Common myeloid progenitor, CD34-positive (primary cell): ENCODE measurements around the gene LIFR.
A peak's percentile ranks its signal among the peaks of the same experiment; 100 is the strongest.

Experiments used
- CTCF ChIA-PET: fragments of 350-600 bp; sonication (Branson Sonifier 250); formaldehyde crosslinking; loops from one replicate; lab custom pipeline; 2021; ENCODE audit warnings: antibody characterized with exemption; lab: Charles Lee
- POLR2A ChIA-PET: fragments of 350-600 bp; sonication (Branson Sonifier 250); formaldehyde crosslinking; loops from one replicate; lab custom pipeline; 2021; ENCODE audit warnings: antibody characterized with exemption; lab: Charles Lee
- DNase-seq, 3 donors: peaks; one replicate each; pipeline versions ENCODE4 v3.0.0 to v3.0.0-alpha.2; 2013
- H3K27ac ChIP-seq, 2 experiments: 1 replicate in 1 of 2; 2 replicates in 1 of 2; pipeline ENCODE4 v1.7.0; 2013; ENCODE audit warnings: inconsistent platforms in 2 of 2, low read length in 2 of 2, mild to moderate bottlenecking in 2 of 2, low read depth in 1 of 2, moderate library complexity in 1 of 2; ENCODE audit not compliant: severe bottlenecking in 2 of 2, insufficient read depth in 1 of 2, poor library complexity in 1 of 2
- H3K27me3 ChIP-seq, 5 experiments: replicated peaks in 2 of 5; 1 replicate in 3 of 5; 2 replicates in 2 of 5; pipeline versions ENCODE4 v1.6.1 to v1.7.0; 2013; ENCODE audit warnings: low read length in 4 of 5, mild to moderate bottlenecking in 2 of 5, moderate library complexity in 2 of 5, inconsistent platforms in 1 of 5; ENCODE audit not compliant: insufficient read depth in 5 of 5, control insufficient read depth in 4 of 5
- H3K36me3 ChIP-seq, 4 experiments: 1 replicate in 2 of 4; 2 replicates in 2 of 4; pipeline versions ENCODE4 v1.6.1 to v1.7.0; 2013; ENCODE audit warnings: low read length in 3 of 4, control low read depth in 1 of 4, mild to moderate bottlenecking in 1 of 4; ENCODE audit not compliant: control insufficient read depth in 4 of 4, insufficient read depth in 4 of 4
- H3K4me1 ChIP-seq, 4 experiments: 1 replicate in 3 of 4; 2 replicates in 1 of 4; pipeline versions ENCODE4 v1.6.1 to v1.7.1; 2013; ENCODE audit warnings: low read length in 3 of 4, mild to moderate bottlenecking in 3 of 4, control low read depth in 1 of 4, inconsistent platforms in 1 of 4, moderate library complexity in 1 of 4; ENCODE audit not compliant: control insufficient read depth in 4 of 4, insufficient read depth in 4 of 4; ENCODE audit errors: control extremely low read depth in 1 of 4
- H3K4me3 ChIP-seq, 7 experiments: 1 replicate in 4 of 7; 2 replicates in 3 of 7; pipeline versions ENCODE4 v1.5.1 to v1.7.0; 2013; ENCODE audit warnings: mild to moderate bottlenecking in 7 of 7, low read length in 6 of 7, moderate library complexity in 6 of 7, inconsistent platforms in 2 of 7, low read depth in 2 of 7, control low read depth in 1 of 7; ENCODE audit not compliant: insufficient read depth in 4 of 7, control insufficient read depth in 1 of 7; ENCODE audit errors: extremely low read depth in 1 of 7
- H3K9me3 ChIP-seq, 5 experiments: 1 replicate in 4 of 5; 2 replicates in 1 of 5; pipeline versions ENCODE4 v1.6.1 to v1.7.1; 2013; ENCODE audit warnings: low read length in 4 of 5, mild to moderate bottlenecking in 2 of 5, inconsistent platforms in 1 of 5, low read depth in 1 of 5, moderate library complexity in 1 of 5; ENCODE audit not compliant: control insufficient read depth in 4 of 5, insufficient read depth in 2 of 5; ENCODE audit errors: control extremely low read depth in 1 of 5
- WGBS: methylation state at CpG from one replicate; pipeline ENCODE4 v1.1.5; 2013; ENCODE audit not compliant: insufficient coverage; 5-methylcytosine and 5-hydroxymethylcytosine counted together

Gene LIFR

GRCh38 chr5:38534156-38534453, 22.3 kb downstream of the LIFR start:
- Histone ChIP-seq H3K9me3 (peaks cover 0 to 6% (median 0%) of the 10 kb centered on the region in 5 experiments), H3K4me1 (no peaks in the 10 kb centered on the region), H3K36me3 (no peaks in the 10 kb centered on the region), H3K4me3 (no peak overlapping the region), H3K27me3 (peaks cover 0 to 57% (median 22%) of the 10 kb centered on the region in 5 experiments), H3K27ac (no peak overlapping the region)
- ChIA-PET POLR2A (no interaction called here), CTCF (interaction anchor here (0.9 to 1.3 kb wide), 2 partner anchors 93 to 98 kb away, joined by 3 read pairs; no protein-coding TSS in a partner anchor)
- no CpG with 5 or more reads among the region's 1 CpG for WGBS
- DNase-seq = no peak

GRCh38 chr5:38533286-38534155, 22.9 kb downstream of the LIFR start:
- H3K27me3 ChIP-seq = peaks cover 0 to 60% (median 21%) of the 10 kb centered on the region in 5 experiments
- WGBS = 96% methylated on average over 3 of the region's 8 CpGs
- H3K4me1 ChIP-seq = no peaks in the 10 kb centered on the region
- H3K36me3 ChIP-seq = no peaks in the 10 kb centered on the region
- CTCF ChIA-PET = no interaction called here
- DNase-seq = no peak
- H3K27ac ChIP-seq = no peak overlapping the region
- no peak overlapping the region for H3K4me3 ChIP-seq
- peaks cover 0 to 6% (median 0%) of the 10 kb centered on the region in 5 experiments for H3K9me3 ChIP-seq
- POLR2A ChIA-PET = no interaction called here

DNA sequence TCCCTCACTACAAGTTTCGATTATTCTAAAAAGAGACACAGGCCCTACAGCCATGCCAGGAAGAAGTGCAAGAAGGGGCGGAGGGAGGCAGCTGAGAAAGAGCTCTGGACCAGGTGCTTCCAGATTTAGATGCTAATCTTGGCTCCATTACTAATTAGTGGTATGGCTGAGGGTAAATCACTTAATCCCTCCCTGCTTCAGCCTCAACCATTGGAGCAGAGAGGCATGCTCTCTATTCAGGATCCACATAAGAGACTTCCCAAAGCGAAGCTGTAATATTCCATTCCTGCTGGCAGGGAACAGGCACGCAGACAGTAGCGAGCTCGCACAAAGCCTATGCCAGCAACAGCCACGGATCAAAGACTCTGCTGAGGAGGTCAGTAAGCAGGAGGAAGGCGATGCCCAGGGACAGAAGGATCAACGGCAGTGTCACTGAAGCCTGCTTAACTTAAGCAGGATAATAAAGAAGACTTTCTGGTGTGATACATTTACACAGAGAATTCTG, 24.2 kb downstream of the LIFR start:
- DNase-seq = no peak
- no peaks in the 10 kb centered on the region for H3K36me3 ChIP-seq
- no peak overlapping the region for H3K27ac ChIP-seq
- ChIA-PET POLR2A (no interaction called here), CTCF (no interaction called here)
- 87% methylated on average over 7 of the region's 9 CpGs for WGBS
- H3K9me3 ChIP-seq = peaks cover 0 to 6% (median 0%) of the 10 kb centered on the region in 5 experiments
- no peaks in the 10 kb centered on the region for H3K4me1 ChIP-seq
- H3K27me3 ChIP-seq = peaks cover 0 to 66% (median 30%) of the 10 kb centered on the region in 5 experiments
- H3K4me3 ChIP-seq = no peak overlapping the region

- H3K4me1 ChIP-seq = no peaks in the 10 kb centered on the region
- H3K4me3 ChIP-seq = no peak overlapping the region
- no CpG with 5 or more reads among the region's 3 CpGs for WGBS
- DNase-seq = no peak
- H3K27ac ChIP-seq = no peak overlapping the region
- ChIA-PET CTCF (no interaction called here), POLR2A (no interaction called here)
- peaks cover 0 to 64% (median 30%) of the 10 kb centered on the region in 5 experiments for H3K27me3 ChIP-seq
- H3K36me3 ChIP-seq = no peaks in the 10 kb centered on the region
- peaks cover 0 to 6% (median 0%) of the 10 kb centered on the region in 5 experiments for H3K9me3 ChIP-seq
Observed at GRCh38 chr5:38531518-38531917, 24.9 kb downstream of the LIFR start.

DNA sequence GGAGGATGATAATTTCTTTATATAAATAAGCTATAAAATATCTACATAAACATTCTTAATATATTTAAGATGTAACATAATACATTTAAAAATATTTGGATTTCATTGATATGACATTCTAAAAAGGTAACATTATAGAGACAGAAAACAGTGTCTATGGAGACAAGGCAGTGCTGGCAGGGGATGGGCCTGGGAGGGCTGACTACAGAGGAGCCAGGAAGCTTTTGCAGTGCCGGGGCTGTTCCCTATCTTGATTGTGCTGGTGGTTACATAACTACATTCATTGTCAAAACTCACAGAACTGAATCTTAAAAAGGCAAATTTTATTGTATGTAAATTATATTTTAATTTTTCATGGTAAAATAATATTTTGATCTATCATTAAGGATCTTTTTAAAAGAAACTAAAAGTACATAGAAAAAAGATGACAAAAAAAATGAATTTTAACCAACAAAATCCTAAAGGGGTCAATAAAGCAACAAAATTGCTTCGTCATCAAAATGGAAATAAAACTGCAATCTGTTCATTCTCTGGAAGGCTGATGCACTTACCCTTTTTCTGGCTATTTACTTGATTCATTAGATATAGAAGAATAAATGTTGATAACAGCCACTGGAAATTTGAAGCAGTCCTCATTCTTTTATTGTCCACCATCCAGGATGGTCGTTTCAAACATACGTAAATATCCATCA, 26.3 kb downstream of the LIFR start:
- peaks cover 0 to 64% (median 35%) of the 10 kb centered on the region in 5 experiments for H3K27me3 ChIP-seq
- ChIA-PET CTCF (no interaction called here), POLR2A (no interaction called here)
- H3K27ac ChIP-seq = no peak overlapping the region
- H3K36me3 ChIP-seq = no peaks in the 10 kb centered on the region
- no peak overlapping the region for H3K4me3 ChIP-seq
- no peak for DNase-seq
- WGBS = 100% methylated on average over 2 of the region's 4 CpGs
- no peaks in the 10 kb centered on the region for H3K4me1 ChIP-seq
- H3K9me3 ChIP-seq = peaks cover 0 to 6% (median 0%) of the 10 kb centered on the region in 5 experiments

DNA sequence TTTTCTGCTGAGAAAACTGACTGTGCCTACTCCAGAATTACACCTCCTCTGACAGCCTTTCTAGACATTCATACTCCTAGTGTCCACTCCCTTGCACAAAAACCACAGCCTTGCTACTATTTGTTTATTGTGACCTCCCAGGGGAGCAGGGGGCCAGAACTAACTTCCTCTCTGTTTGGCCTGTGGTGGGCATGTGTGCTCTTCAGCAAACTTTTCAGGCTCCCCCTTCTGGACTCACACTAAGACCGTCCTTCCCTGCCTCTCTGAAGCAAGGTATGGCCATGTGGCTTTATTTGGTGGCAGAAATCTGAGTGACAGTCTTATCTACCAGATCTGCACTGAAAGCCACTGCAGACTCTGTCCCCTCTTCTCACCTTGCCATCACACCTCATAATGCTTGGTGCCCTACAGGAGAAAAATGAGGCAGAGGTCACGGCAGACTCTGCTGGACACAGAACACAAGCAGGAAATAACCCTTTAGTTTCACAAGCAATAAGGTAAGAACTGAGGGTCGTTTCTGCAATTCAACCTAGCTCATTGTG, 28.2 kb downstream of the LIFR start:
- CTCF ChIA-PET = no interaction called here
- WGBS = 0% methylated on average over 1 of the region's 3 CpGs

More for the DNA sequence above, 28.2 kb downstream of the LIFR start:
- POLR2A ChIA-PET = no interaction called here
- Histone ChIP-seq H3K27me3 (peaks cover 7 to 61% (median 44%) of the 10 kb centered on the region in 5 experiments), H3K9me3 (peaks cover 0 to 6% (median 0%) of the 10 kb centered on the region in 5 experiments), H3K27ac (no peak overlapping the region), H3K36me3 (no peaks in the 10 kb centered on the region), H3K4me3 (no peak overlapping the region), H3K4me1 (no peaks in the 10 kb centered on the region)
- peak in 1 of 3 donors; percentile 5 for DNase-seq
